Measurements from ENCODE around the gene BHLHA9.
A peak's percentile ranks its signal among the peaks of the same experiment; 100 is the strongest.

BHLHA9 gene

DNA sequence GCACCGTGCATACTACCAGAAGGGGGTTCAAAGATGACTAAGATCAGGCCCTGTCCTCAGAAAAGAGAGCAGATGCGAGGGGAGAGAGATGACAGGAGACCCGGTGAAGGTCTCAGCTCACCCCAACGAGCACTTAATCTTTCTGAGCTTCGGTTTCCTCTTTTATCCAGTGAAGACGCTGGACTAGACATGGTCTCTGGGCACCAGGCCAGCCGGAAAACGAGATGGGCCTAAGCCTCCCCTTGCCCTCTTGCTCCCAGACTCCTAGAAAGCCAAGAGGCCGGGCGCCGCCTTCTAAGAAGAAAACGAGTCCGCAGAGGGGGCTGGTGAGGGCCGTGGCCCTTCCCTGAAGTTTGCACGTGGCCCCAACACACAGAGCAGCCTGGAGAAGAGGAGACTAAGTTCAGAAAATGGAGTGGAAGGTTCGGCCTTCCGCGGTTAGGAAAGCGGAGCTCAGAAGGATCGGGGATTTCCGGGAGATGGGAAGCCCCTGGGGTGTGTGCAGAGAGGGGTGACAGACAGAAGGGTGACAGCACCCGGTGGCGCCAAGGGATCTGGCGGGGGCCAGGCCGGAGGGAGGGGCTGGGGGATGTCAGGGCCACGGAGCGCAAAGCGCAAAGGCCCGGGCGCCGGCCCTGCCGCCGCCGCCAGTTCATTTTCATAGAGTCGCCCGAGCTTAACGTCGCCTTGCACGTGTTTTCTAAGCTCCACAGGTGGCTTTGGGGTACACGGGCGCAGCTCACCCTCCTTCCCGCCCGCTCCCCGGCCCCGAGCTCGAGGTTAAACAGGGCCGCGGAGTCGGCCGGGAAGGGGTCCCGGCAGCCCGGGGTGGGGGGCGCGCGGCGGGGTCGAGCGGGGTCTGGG is 42.1 kb upstream of the BHLHA9 start:
- peak; percentile 9 for DNase-seq (ENCODE audit: low read depth)
- peak overlapping the region; percentile 18 for H3K4me3 ChIP-seq (ENCODE audit: low read depth, low read length)
- TF ChIP-seq, protein P1, sequence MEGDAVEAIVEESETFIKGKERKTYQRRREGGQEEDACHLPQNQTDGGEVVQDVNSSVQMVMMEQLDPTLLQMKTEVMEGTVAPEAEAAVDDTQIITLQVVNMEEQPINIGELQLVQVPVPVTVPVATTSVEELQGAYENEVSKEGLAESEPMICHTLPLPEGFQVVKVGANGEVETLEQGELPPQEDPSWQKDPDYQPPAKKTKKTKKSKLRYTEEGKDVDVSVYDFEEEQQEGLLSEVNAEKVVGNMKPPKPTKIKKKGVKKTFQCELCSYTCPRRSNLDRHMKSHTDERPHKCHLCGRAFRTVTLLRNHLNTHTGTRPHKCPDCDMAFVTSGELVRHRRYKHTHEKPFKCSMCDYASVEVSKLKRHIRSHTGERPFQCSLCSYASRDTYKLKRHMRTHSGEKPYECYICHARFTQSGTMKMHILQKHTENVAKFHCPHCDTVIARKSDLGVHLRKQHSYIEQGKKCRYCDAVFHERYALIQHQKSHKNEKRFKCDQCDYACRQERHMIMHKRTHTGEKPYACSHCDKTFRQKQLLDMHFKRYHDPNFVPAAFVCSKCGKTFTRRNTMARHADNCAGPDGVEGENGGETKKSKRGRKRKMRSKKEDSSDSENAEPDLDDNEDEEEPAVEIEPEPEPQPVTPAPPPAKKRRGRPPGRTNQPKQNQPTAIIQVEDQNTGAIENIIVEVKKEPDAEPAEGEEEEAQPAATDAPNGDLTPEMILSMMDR (conservative IDR thresholded peaks at IDR 0.05; ENCODE audit: low read depth, low read length), result no peak

DNA sequence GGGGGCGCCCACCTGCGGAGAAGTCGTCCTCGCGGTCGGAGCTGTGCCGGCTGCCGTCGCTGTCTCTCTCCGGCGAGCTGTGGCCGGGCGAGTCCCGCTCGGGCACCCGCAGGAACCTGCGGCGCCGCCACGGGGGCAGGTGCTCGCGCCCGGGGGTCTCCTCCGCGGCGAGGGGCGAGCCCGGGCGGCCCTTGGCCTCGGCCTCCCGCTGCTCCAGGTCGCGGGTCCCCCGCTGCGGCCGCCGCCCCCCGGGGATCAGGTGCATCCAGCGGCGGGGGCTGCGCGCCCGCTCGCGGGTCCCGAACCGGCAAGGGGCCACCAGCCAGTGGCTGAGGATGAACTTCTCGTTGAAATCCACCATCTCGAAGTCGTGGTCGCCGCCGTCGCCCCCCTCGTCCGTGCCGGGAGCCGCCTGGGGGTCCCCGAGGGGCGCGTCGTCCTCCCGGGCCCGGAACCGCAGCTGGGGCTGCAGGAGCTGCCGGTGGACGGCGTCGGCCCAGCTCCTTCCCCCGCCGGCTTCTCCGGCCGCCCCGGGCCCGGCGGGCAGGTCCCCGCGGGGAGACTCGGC is 41.4 kb upstream of the BHLHA9 start:
- H3K4me3 ChIP-seq (ENCODE audit: low read depth, low read length), result no peak overlapping the region
- DNase-seq (ENCODE audit: low read depth), result no peak

DNA sequence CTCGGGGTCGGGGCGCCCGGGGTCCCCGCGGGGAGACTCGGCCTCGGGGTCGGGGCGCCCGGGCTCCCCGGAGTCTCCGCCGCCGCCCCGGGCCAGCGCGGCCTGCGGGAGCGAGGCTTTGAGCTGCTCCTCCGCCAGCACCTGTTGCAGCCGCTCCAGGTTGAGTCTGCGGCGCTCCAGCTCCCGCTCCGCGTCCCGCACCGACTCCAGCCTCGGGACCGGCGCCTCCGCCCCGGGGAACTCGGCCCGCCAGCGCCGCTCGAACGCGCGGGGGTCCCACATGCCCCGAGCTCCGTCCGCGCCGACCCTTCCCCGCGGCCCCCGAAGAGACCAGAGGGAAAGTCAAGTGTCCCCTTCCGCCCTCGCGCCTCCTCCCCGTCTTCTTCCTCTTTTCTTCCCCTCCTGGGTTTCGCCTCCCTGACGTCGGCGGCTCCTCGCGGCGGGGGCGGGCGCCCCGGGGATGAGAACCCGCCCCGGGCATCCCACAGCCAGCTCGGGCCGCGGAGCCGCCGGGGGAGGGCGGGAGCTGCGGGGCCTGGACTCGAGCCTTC is 40.8 kb upstream of the BHLHA9 start:
- TF ChIP-seq, protein P1 (conservative IDR thresholded peaks at IDR 0.05; ENCODE audit: low read depth, low read length), result no peak

More for the DNA sequence above, 41.4 kb upstream of the BHLHA9 start:
- TF ChIP-seq, protein P1 (conservative IDR thresholded peaks at IDR 0.05; ENCODE audit: low read depth, low read length), result no peak

DNA sequence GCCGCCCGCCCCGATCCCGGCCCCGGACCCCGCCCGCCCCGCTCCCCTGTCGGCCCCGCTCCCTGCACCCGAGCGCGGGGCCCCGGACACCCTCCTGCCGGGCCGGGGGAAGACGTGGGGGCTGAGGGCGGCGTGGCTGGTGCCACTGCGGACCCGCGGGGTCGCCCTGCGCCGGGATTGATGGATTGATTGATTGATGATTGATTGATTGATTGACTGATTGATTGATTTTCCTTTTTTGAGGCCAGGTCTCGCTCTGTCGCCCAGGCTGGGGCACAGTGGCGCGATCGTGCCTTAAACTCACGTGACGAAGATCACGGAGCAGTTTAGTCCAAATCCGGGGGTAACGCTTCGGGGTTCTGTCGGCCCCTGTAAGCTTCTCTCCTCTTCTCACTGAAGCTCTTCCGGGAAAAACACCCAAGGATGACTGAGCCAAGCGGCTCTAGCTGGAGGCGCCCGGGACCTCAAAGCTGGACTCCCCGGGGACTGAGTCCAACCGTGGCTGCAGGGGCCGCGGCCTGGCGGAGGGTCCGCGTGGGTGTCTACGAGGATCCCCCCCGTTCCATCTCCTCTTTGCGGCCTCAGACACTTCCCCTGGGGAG is 40.2 kb upstream of the BHLHA9 start:
- TF ChIP-seq, protein P1 (conservative IDR thresholded peaks at IDR 0.05; ENCODE audit: low read depth, low read length), result no peak
- no peak for DNase-seq (ENCODE audit: low read depth)
- H3K4me3 ChIP-seq (ENCODE audit: low read depth, low read length), result no peak overlapping the region

More for the DNA sequence above, 40.8 kb upstream of the BHLHA9 start:
- peak; percentile 10 for DNase-seq (ENCODE audit: low read depth)
- peak overlapping the region; percentile 40 for H3K4me3 ChIP-seq (ENCODE audit: low read depth, low read length)

DNA sequence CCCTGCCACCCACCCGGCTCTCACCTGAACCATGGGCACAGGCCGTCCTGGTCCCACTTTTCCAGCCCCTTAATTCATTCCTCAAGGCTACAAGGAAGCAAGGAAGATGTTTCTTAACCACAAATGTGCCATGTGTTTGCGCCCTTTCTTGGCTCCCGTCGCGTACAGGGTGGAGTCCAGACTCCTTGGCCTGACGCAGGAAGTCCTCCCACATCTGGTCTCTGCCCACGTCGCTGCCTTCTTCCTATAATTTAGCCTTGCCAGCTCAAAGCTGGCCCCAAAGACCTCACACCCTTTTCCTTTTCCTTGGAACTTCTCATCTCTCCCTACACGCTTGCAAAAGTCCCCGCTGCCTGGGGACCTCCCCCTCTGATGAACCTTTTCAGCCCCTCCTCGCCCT is 38.8 kb upstream of the BHLHA9 start:
- TF ChIP-seq, protein P1 (conservative IDR thresholded peaks at IDR 0.05; ENCODE audit: low read depth, low read length), result no peak
- no peak for DNase-seq (ENCODE audit: low read depth)
- H3K4me3 ChIP-seq (ENCODE audit: low read depth, low read length), result no peak overlapping the region

DNA sequence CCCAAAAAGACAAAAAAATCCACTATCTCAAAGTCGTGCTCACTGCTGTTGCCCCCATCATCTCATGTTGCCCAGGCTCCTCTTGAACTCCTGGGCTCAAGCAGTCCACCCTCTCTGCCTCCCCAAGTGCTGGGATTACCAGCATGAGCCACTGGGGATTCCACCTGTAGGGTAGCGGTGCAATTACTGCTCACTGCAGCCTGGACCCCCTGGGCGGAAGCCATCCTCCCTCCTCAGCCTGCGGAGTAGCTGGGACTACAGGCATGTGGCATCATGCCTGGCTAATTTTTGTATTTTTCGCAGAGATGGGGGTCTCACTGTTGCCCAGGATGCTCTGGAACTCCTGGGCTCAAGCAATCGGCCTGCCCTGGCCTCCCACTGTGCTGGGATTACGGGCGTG is 37.9 kb upstream of the BHLHA9 start:
- TF ChIP-seq, protein P1 (conservative IDR thresholded peaks at IDR 0.05; ENCODE audit: low read depth, low read length), result no peak
- no peak for DNase-seq (ENCODE audit: low read depth)
- no peak overlapping the region for H3K4me3 ChIP-seq (ENCODE audit: low read depth, low read length)

Data from choroid plexus epithelial cell (primary cell).